HTR-8/SVneo (cell line): ENCODE data around the gene PDCD7.
"Not testable (repeated sequence)": the region's sequence is repeated elsewhere in the genome, so short reads cannot be mapped to it uniquely, and the experiment has no call there.

Experiments used
- DNase-seq: peaks from one replicate; pipeline ENCODE4 v3.0.0; 2011; ENCODE audit warnings: low spot score, mixed read lengths; ENCODE audit not compliant: insufficient read length
- FAIRE-seq: peaks from 2 replicates; lab custom pipeline; 2011; peaks lifted over from hg19 to GRCh38; lab: Jason Lieb, UNC

The PDCD7 gene

DNA sequence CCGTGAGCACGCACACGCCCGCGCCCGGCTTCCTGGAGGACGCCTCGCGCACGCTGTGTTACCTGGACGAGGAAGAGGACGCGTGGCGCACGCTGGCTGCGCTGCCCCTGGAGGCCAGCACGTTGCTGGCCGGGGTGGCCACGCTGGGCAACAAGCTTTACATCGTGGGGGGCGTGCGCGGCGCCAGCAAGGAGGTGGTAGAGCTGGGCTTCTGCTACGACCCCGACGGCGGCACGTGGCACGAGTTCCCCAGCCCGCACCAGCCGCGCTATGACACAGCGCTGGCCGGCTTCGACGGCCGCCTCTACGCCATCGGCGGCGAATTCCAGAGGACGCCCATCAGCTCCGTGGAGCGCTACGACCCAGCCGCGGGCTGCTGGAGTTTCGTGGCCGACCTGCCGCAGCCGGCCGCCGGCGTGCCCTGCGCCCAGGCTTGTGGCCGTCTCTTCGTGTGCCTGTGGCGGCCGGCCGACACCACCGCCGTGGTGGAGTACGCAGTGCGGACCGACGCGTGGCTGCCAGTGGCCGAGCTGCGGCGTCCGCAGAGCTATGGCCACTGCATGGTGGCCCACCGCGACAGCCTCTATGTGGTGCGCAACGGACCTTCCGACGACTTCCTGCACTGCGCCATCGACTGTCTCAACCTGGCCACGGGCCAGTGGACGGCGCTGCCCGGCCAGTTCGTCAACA lies 56.2 kb downstream of the PDCD7 start:
- DNase-seq (no peak), FAIRE-seq (no peak)

DNA sequence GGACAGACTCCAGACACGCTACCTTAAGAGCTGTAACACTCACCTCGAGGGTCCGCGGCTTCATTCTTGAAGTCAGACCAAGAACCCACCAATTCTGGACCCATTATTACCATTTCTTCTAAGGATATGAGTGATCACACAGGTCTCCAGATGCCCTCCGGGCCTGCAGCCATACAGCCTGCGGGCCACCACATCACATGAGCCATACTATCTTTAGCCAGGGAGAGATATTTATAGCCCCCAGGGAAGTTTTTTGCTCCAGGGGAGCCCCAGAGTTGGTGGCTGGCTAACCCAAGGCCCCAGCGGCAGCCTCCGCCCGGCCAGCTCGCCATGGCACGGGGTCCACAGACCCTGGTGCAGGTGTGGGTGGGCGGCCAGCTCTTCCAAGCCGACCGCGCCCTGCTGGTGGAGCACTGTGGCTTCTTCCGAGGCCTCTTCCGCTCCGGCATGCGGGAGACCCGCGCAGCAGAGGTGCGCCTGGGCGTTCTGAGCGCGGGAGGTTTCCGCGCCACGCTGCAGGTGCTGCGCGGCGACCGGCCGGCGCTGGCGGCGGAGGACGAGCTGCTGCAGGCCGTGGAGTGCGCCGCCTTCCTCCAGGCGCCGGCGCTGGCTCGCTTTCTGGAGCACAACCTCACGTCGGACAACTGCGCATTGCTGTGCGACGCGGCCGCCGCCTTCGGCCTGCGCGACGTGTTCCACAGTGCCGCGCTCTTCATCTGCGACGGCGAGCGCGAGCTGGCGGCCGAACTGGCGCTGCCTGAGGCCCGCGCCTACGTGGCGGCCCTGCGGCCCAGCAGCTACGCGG lies 56.9 kb downstream of the PDCD7 start, which contains the start of gene KBTBD13:
Gene KBTBD13 (plus strand): TSS at position 261 of the 805 bp plus-strand sequence. CDS start 70 bp downstream, at position 331.
- no peak for DNase-seq
- FAIRE-seq = no peak

DNA sequence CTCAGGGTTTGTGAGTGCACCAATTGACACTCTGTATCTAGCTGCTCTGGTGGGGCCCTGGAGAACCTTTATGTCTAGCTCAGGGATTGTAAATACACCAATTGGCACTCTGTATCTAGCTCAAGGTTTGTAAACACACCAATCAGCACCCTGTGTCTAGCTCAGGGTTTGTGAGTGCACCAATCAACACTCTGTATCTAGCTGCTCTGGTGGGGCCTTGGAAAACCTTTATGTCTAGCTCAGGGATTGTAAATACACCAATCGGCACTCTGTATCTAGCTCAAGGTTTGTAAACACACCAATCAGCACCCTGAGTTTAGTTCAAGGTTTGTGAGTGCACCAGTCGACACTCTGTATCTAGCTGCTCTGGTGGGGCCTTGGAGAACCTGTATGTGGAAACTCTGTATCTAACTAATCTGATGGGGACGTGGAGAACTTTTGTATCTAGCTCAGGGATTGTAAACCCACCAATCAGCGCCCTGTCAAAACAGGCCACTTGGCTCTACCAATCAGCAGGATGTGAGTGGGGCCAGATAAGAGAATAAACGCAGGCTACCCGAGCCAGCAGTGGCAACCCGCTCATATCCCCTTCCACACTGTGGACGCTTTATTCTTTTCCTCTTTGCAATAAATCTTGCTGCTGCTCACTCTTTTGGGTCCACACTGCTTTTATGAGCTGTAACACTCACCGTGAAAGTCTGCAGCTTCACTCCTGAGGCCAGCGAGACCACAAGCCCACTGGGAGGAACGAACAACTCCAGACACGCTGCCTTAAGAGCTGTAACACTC lies 57.8 kb downstream of the PDCD7 start:
- not testable (repeated sequence) for FAIRE-seq

DNA sequence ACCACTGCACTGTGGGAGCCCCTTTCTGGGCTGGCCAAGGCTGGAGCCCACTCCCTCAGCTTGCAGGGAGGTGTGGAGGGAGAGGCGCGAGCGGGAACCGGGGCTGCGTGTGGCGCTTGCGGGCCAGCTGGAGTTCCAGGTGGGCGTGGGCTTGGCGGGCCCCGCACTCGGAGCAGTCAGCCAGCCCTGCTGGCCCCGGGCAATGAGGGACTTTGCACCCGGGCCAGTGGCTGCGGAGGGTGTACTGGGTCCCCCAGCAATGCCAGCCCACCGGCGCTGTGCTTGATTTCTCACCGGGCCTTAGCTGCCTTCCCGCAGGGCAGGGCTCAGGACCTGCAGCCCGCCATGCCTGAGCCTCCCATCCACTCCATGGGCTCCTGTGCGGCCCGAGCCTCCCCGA lies 58.7 kb downstream of the PDCD7 start:
- DNase-seq, FAIRE-seq: not testable (repeated sequence)

More for the DNA sequence above, 57.8 kb downstream of the PDCD7 start:
- not testable (repeated sequence) for DNase-seq

DNA sequence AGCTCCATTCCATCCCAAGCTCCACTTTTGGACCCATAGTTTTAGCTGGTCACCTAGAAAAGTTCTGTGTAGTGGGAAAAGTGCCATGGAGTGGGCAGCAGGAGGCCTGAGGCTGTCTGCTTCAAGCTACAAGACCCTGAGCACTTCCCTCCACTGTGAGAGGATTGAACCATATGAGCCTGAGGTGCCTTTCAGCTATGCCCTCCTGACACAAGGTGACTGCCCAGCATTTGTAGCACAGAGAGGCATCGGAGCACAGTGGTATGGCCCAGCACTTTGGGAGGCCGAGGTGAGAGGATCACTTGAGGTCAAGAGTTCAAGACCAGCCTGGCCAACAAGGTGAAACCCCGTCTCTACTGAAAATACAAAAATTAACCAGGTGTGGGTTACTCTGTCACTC lies 61.0 kb downstream of the PDCD7 start:
- FAIRE-seq = no peak
- no peak for DNase-seq

DNA sequence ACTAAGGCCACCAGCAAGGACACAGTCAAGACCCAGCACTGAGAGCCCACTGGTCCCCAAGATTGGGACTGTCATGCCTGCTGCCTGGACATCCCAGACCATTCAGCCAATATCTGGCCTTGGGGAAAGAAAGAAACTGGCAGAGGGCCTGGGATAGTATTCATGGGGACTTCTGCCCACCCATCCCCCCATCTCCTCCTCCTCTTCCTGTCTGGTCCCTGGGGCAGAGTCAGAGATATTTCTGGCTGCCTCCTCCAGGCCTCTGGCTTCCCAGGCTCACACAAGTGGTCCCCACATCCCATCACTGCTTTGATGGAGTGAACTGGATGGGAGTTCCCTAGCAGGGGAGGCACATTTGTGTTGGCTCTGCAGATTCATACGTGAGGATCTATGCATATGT lies 61.6 kb downstream of the PDCD7 start:
- FAIRE-seq = no peak

DNA sequence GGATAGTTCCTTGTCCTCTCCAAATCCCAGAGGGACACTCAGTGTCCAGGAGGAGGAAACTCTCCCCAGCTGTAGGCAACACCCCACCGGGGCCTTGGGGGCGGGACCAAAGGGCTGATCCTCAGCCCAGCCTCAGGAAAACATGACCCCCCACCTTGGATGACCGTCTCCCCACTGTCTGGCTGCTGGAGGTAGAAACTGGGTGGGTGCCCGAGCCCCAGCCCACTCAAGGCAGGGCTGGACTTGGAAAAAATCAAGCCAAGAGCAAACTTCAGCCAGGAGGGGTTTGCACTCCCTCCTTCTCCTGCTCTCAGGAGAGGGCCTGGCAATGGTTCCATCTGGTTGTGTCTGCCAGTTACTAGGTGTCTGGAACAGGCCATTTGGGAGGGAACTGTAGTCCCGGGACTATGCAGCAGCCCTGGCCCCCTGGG lies 62.2 kb downstream of the PDCD7 start:
- DNase-seq (no peak), FAIRE-seq (no peak)

More for the DNA sequence above, 61.6 kb downstream of the PDCD7 start:
- no peak for DNase-seq

DNA sequence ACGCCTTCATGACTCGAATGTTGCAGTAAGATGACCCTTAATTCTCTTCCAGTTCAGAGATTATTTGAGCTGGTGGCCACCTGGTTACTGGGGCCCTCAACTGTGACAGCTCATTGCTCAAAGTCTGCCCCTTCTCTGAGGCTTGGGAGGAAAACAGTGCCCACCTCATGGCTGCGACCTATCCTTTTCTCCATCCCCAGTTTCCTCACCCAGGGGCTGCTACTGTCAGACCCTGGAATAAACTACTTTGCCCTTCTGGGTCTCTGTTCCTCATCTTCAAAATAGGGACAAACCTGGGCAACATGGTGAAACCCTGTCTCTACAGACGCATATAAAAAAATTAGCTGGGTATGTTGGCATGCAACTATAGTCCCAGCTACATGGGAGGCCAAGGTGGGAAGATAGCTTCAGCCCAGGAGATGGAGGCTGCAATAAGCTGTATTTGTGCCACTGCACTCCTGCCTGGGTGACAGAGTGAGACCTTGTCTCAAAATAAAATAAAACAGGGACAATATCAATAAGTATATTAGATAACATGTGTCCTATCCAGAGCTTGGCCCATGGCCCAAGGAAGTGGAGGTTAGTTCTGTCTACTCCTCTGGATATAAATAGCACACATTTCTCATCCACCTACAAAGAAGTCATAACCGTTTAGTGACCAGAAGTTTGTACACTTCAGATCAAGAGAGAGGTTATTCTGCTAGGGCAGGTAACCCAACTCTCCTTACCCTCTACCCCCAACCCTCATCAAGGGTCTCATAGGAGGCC lies 63.6 kb downstream of the PDCD7 start:
- no peak for FAIRE-seq

DNA sequence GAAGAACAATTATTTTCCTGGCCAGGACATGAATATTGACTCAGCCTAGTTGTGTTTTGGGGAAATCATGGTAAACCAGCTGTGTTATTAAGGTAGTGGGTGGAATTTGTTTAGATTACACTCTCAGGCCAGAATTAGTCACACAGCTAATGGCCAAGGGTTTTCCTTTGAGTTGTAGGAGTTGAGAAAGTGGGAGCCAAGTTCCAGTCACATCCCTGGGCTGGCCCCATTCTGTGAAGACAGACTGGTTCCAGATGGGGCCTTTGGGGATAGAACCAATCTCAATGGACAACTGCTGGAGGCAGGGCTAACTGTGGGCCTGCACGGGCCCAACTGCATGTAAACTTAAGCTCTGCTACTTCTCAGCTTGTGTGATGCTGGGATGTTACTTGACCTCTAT lies 64.4 kb downstream of the PDCD7 start:
- DNase-seq = no peak
- no peak for FAIRE-seq

More for the DNA sequence above, 63.6 kb downstream of the PDCD7 start:
- no peak for DNase-seq

DNA sequence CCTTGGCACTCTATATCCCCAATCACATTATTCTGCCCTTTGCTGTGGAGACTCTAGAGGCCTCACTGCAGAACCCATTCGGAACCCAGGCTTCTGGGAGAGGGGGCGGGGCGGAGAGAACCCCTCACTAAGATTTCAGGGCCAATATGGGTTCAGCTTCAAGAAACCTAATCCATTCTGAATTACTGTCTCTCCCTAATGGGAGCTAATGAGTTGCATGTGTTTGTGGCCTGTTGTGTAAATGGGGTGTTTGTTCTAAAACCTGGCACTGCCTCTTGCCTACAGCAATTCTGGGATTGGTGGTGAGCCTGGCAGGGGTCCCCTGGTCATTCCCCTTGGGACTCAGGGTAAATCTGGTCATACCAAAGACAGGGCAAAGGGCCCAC lies 65.2 kb downstream of the PDCD7 start:
- no peak for DNase-seq
- FAIRE-seq = no peak

DNA sequence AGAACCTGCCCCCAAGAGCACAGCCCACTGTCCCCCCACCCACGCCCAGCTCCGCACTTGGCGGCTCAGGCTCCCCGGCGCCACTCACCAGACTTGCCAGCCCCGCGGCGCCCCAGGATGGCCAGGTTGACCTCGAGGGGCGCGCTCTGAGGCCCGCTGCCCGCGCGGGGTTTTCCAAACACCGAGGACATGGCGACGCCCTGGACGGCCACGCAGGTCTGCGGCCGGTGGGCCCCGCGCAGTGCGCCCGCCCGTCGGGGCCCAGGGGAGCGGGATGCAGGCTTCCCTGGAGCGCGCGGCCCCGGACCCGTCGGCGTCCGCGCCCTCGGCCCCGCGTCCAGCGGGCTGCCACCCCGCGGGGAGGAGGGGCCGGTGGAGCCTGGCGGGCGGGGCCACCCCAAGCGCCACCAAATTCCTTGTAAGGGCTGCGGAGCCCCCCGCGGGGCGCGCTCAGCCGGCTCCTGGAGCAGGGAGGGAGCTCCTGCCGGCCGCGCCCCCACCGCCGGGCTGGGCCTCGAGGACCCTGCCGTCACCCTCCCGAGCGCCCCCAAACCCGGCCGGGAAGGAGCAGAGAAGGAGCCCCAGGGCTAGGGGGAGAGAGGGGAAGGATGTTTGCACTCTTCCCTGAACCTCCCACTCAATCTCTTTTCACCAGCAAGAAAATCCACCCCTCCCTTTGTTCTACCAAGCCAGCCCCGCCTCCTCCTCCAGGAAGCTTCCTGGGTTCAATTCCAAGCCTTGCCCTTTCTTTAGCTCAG lies 65.8 kb downstream of the PDCD7 start, which contains the start of gene RASL12:
Gene RASL12 (minus strand): TSS at position 347 of the 758 bp plus-strand sequence. CDS start 156 bp downstream, at position 191.
- FAIRE-seq (no peak), DNase-seq (no peak)
